Suprapubic skin (tissue), 4 donors: ENCODE data around the gene SEC16B.

Source experiments
- POLR2A ChIP-seq, 2 donors: fragments of 450-650 bp; IDR thresholded peaks; one replicate each; pipeline ENCODE4 v1.6.1; 2017; ENCODE audit warnings: antibody characterized with exemption in 2 of 2, mild to moderate bottlenecking in 2 of 2, moderate library complexity in 2 of 2
- POLR2AphosphoS5 ChIP-seq, 3 donors: sonication (generic); formaldehyde crosslinking; IDR thresholded peaks; one replicate each; pipeline ENCODE4 v1.6.1; 2017; ENCODE audit warnings: antibody characterized with exemption in 3 of 3
- TF ChIP-seq, protein P1 (sequence below), 2 donors: fragments of 200-600 bp in 1 of 2; fragments of 450-650 bp in 1 of 2; sonication (generic) in 1 of 2; IDR thresholded peaks; one replicate each; pipeline ENCODE4 v1.5.1; 2016 to 2019; ENCODE audit warnings: antibody characterized with exemption in 2 of 2, mild to moderate bottlenecking in 1 of 2, moderate library complexity in 1 of 2

DNA sequence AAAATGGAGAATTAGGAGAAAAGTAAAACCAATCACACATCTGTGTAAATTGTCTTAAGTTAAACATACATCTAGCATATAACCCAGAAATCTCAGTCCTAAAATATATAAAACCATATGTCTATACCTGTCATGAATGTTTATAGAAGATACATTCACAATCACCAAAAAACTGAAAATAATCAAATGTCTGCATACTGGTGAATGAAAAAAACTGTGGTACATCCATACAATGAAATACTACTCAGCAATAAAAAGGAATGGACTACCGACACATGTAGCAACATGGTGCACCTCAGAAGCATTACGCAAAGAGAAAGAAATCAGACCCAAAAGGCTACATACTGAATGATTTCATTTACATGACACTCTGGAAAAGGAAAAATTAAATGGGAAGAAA is 47.7 kb upstream of the SEC16B start:
- TF ChIP-seq, protein P1, sequence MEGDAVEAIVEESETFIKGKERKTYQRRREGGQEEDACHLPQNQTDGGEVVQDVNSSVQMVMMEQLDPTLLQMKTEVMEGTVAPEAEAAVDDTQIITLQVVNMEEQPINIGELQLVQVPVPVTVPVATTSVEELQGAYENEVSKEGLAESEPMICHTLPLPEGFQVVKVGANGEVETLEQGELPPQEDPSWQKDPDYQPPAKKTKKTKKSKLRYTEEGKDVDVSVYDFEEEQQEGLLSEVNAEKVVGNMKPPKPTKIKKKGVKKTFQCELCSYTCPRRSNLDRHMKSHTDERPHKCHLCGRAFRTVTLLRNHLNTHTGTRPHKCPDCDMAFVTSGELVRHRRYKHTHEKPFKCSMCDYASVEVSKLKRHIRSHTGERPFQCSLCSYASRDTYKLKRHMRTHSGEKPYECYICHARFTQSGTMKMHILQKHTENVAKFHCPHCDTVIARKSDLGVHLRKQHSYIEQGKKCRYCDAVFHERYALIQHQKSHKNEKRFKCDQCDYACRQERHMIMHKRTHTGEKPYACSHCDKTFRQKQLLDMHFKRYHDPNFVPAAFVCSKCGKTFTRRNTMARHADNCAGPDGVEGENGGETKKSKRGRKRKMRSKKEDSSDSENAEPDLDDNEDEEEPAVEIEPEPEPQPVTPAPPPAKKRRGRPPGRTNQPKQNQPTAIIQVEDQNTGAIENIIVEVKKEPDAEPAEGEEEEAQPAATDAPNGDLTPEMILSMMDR (IDR thresholded peaks at IDR 0.05) = no peak
- TF ChIP-seq POLR2AphosphoS5 (IDR thresholded peaks at IDR 0.05) (no peak), POLR2A (IDR thresholded peaks at IDR 0.05) (no peak)
